Gastroesophageal sphincter (tissue), 3 donors: ENCODE data around the gene ZBTB5.

Experiments used
- EP300 ChIP-seq: sonication (generic); formaldehyde crosslinking; IDR thresholded peaks from one replicate; pipeline ENCODE4 v1.6.1; 2017; ENCODE audit warnings: antibody characterized with exemption, mild to moderate bottlenecking
- POLR2A ChIP-seq, 2 donors: fragments of 450-650 bp; IDR thresholded peaks; one replicate each; pipeline ENCODE4 v1.6.1; 2017; ENCODE audit warnings: antibody characterized with exemption in 2 of 2, mild to moderate bottlenecking in 2 of 2, moderate library complexity in 1 of 2
- POLR2AphosphoS5 ChIP-seq: sonication (generic); formaldehyde crosslinking; IDR thresholded peaks from one replicate; pipeline ENCODE4 v1.6.1; 2017; ENCODE audit warnings: antibody characterized with exemption
- TF ChIP-seq, protein P1 (sequence below), 4 experiments: fragments of 200-600 bp in 2 of 4; fragments of 450-650 bp in 2 of 4; sonication (generic) in 1 of 4; IDR thresholded peaks; one replicate each; pipeline ENCODE4 v1.5.1; 2017 to 2019; ENCODE audit warnings: antibody characterized with exemption in 4 of 4, mild to moderate bottlenecking in 2 of 4, moderate library complexity in 2 of 4

DNA sequence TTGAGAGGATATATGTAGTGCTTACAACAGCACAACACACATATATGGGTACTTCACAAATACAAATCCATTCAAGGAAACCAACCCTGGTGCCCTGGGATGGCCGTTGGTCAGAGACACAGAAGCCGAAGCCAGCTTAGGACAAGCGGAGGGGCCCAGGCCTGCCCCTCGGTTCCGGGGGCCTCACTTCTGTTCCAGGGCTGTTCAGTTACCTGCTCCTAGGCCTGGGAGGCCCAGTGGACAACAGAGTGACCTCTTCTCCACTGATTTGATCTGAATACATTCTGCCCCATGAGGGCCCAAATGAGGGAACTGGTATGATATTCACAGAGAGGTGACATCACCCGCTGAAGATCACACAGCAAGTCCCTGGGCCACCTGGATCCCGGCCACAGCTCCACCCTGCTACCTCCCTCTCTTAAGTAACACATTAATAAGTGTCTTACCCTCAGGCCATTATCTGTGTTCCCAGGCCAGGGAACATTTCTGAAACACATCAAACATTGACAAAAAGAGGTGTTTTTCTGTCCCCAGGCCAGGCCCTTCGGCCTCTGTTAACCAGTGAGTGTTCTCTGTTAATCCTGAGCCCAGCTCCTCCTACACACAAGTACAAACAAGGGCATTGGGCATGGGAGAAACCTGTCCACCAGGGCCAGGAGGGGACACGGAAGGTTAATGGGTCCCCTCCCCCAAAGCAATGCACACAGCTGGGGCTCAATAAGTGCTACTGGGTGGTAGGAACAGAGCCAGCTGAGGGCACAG is 47.2 kb downstream of the ZBTB5 start:
- TF ChIP-seq, protein P1, sequence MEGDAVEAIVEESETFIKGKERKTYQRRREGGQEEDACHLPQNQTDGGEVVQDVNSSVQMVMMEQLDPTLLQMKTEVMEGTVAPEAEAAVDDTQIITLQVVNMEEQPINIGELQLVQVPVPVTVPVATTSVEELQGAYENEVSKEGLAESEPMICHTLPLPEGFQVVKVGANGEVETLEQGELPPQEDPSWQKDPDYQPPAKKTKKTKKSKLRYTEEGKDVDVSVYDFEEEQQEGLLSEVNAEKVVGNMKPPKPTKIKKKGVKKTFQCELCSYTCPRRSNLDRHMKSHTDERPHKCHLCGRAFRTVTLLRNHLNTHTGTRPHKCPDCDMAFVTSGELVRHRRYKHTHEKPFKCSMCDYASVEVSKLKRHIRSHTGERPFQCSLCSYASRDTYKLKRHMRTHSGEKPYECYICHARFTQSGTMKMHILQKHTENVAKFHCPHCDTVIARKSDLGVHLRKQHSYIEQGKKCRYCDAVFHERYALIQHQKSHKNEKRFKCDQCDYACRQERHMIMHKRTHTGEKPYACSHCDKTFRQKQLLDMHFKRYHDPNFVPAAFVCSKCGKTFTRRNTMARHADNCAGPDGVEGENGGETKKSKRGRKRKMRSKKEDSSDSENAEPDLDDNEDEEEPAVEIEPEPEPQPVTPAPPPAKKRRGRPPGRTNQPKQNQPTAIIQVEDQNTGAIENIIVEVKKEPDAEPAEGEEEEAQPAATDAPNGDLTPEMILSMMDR (IDR thresholded peaks at IDR 0.05): no peak
- no peak for TF ChIP-seq EP300
- TF ChIP-seq POLR2A (IDR thresholded peaks at IDR 0.05): no peak
- no peak for TF ChIP-seq POLR2AphosphoS5
